ENCODE results near the gene CDH13.

CDH13 gene

GRCh38 chr16:83443972-83444371 lies 817.2 kb downstream of the CDH13 start:
- H4K20me1 ChIP-seq (ENCODE audit: control insufficient read depth, insufficient read depth, low read depth, low read length), result no peaks in the 10 kb centered on the region
- no peaks in the 10 kb centered on the region for H3K9me3 ChIP-seq (ENCODE audit: control insufficient read depth, insufficient read depth, low read length)
- TF ChIP-seq CTCF (IDR thresholded peaks at IDR 0.05; ENCODE audit: low read depth, low read length, poor library complexity, severe bottlenecking) (no peak), EZH2phosphoT487 (IDR thresholded peaks at IDR 0.05; ENCODE audit: borderline replicate concordance, low read length) (no peak)
- H3F3A ChIP-seq (ENCODE audit: control insufficient read depth, insufficient read depth), result no peaks in the 10 kb centered on the region
- no peaks in the 10 kb centered on the region for H3K4me1 ChIP-seq (ENCODE audit: control insufficient read depth, low read length)
- H3K4me3 ChIP-seq (ENCODE audit: low read length), result no peak overlapping the region
- no peaks in the 10 kb centered on the region for H3K9me2 ChIP-seq (replicated peaks; ENCODE audit: control insufficient read depth, low read length)
- no peak overlapping the region for H3K27ac ChIP-seq (ENCODE audit: low read depth, low read length)
- H3K79me2 ChIP-seq (ENCODE audit: control insufficient read depth, low read length), result no peaks in the 10 kb centered on the region
- no peaks in the 10 kb centered on the region for H3K27me3 ChIP-seq (ENCODE audit: control insufficient read depth, low read length)
- H3K36me3 ChIP-seq (ENCODE audit: control insufficient read depth, low read length), result no peaks in the 10 kb centered on the region
- H3K4me2 ChIP-seq (ENCODE audit: low read length), result no peak overlapping the region

GRCh38 chr16:83447560-83447959 lies 820.8 kb downstream of the CDH13 start:
- Histone ChIP-seq H3K27me3 (ENCODE audit: control insufficient read depth, low read length) (no peaks in the 10 kb centered on the region), H3K27ac (ENCODE audit: low read depth, low read length) (no peak overlapping the region), H4K20me1 (ENCODE audit: control insufficient read depth, insufficient read depth, low read depth, low read length) (no peaks in the 10 kb centered on the region), H3K4me1 (ENCODE audit: control insufficient read depth, low read length) (no peaks in the 10 kb centered on the region), H3K36me3 (ENCODE audit: control insufficient read depth, low read length) (no peaks in the 10 kb centered on the region), H3K9me3 (ENCODE audit: control insufficient read depth, insufficient read depth, low read length) (no peaks in the 10 kb centered on the region), H3F3A (ENCODE audit: control insufficient read depth, insufficient read depth) (no peaks in the 10 kb centered on the region), H3K4me2 (ENCODE audit: low read length) (no peak overlapping the region), H3K4me3 (ENCODE audit: low read length) (no peak overlapping the region), H3K79me2 (ENCODE audit: control insufficient read depth, low read length) (no peaks in the 10 kb centered on the region), H3K9me2 (replicated peaks; ENCODE audit: control insufficient read depth, low read length) (no peaks in the 10 kb centered on the region)
- TF ChIP-seq CTCF (IDR thresholded peaks at IDR 0.05; ENCODE audit: low read depth, low read length, poor library complexity, severe bottlenecking) (no peak), EZH2phosphoT487 (IDR thresholded peaks at IDR 0.05; ENCODE audit: borderline replicate concordance, low read length) (no peak)

- no peaks in the 10 kb centered on the region for H3K36me3 ChIP-seq (ENCODE audit: control insufficient read depth, low read length)
- H3F3A ChIP-seq (ENCODE audit: control insufficient read depth, insufficient read depth), result no peaks in the 10 kb centered on the region
- no peaks in the 10 kb centered on the region for H3K9me2 ChIP-seq (replicated peaks; ENCODE audit: control insufficient read depth, low read length)
- no peaks in the 10 kb centered on the region; the same call in 1 of the 2 replicates for H3K27me3 ChIP-seq (ENCODE audit: control insufficient read depth, low read length)
- H3K4me3 ChIP-seq (ENCODE audit: low read length), result no peak overlapping the region
- H4K20me1 ChIP-seq (ENCODE audit: control insufficient read depth, insufficient read depth, low read depth, low read length), result no peaks in the 10 kb centered on the region
- no peaks in the 10 kb centered on the region for H3K9me3 ChIP-seq (ENCODE audit: control insufficient read depth, insufficient read depth, low read length)
- no peaks in the 10 kb centered on the region for H3K79me2 ChIP-seq (ENCODE audit: control insufficient read depth, low read length)
- no peak overlapping the region for H3K4me2 ChIP-seq (ENCODE audit: low read length)
- no peak overlapping the region for H3K27ac ChIP-seq (ENCODE audit: low read depth, low read length)
- no peak for TF ChIP-seq EZH2phosphoT487 (IDR thresholded peaks at IDR 0.05; ENCODE audit: borderline replicate concordance, low read length)
- TF ChIP-seq CTCF (IDR thresholded peaks at IDR 0.05; ENCODE audit: low read depth, low read length, poor library complexity, severe bottlenecking), result no peak
- no peaks in the 10 kb centered on the region for H3K4me1 ChIP-seq (ENCODE audit: control insufficient read depth, low read length)
These were observed 823.1 kb downstream of the CDH13 start for GRCh38 chr16:83449861-83450260.

GRCh38 chr16:83453977-83454376 lies 827.2 kb downstream of the CDH13 start:
- H3K36me3 ChIP-seq (ENCODE audit: control insufficient read depth, low read length), result no peaks in the 10 kb centered on the region
- H3K27ac ChIP-seq (ENCODE audit: low read depth, low read length), result no peak overlapping the region
- no peak for TF ChIP-seq CTCF (IDR thresholded peaks at IDR 0.05; ENCODE audit: low read depth, low read length, poor library complexity, severe bottlenecking)
- TF ChIP-seq EZH2phosphoT487 (IDR thresholded peaks at IDR 0.05; ENCODE audit: borderline replicate concordance, low read length), result no peak
- H4K20me1 ChIP-seq (ENCODE audit: control insufficient read depth, insufficient read depth, low read depth, low read length), result no peaks in the 10 kb centered on the region
- H3K4me2 ChIP-seq (ENCODE audit: low read length), result no peak overlapping the region
- H3K79me2 ChIP-seq (ENCODE audit: control insufficient read depth, low read length), result no peaks in the 10 kb centered on the region
- no peak overlapping the region for H3K4me3 ChIP-seq (ENCODE audit: low read length)
- no peaks in the 10 kb centered on the region; the same call in 1 of the 2 replicates for H3K27me3 ChIP-seq (ENCODE audit: control insufficient read depth, low read length)
- no peaks in the 10 kb centered on the region for H3K4me1 ChIP-seq (ENCODE audit: control insufficient read depth, low read length)
- H3F3A ChIP-seq (ENCODE audit: control insufficient read depth, insufficient read depth), result no peaks in the 10 kb centered on the region
- no peaks in the 10 kb centered on the region for H3K9me3 ChIP-seq (ENCODE audit: control insufficient read depth, insufficient read depth, low read length)
- no peaks in the 10 kb centered on the region for H3K9me2 ChIP-seq (replicated peaks; ENCODE audit: control insufficient read depth, low read length)

Data from DOHH2 (cell line).